ENCODE results near the gene DST. TPM values are rescaled to one million over a fixed set of nuclear protein-coding genes. Genes with fewer than 3 reads are reported as not detected.

DST gene
- polyA plus RNA-seq, 1 donor from 2014 or later = not detected

DNA sequence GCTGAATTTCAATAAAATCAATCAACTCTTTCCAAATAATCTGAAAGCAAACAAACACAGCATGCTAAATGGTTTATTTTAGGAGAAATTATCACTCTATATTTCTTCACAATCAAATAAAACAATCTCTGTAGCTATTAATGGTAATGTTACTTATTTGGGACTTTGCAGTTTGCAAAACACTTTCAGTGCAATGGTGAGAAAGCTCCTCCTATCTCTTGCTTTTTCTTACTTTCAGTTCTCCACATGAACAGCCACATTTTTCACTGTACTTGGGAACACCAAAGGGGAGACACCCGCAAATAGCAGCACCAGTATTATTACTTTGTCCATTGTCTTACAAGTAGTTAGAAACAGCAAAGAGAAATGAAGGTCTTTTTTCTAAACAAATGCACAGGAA, 92.4 kb downstream of the DST start:
- Mint-ChIP-seq H3K4me3 (no peak overlapping the region), H3K4me1 (peaks cover 0 to 2% (median 0%) of the 10 kb centered on the region in 3 donors), H3K36me3 (no peaks in the 10 kb centered on the region), H3K27ac (no peak overlapping the region), H3K9me3 (no peaks in the 10 kb centered on the region), H3K27me3 (no peaks in the 10 kb centered on the region)

DNA sequence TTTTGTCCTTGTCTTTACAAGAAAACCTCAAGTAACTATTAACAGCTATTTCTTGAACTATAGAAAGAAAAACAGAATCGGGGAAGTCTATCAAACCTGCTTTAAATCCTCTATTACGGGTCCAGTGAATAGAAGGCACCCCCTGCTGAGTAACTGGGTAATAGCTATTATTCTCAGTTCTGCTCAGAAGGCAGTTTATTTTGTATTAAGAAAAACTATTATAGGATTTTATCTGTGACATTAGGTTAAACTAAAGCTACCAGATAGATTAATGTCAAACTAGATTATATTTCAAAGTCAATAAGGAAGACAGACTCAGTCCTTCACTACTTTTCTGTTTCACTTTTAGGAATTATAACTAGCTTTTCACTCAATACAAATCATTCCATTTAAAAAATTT, 93.7 kb downstream of the DST start:
- no peaks in the 10 kb centered on the region for H3K27me3 Mint-ChIP-seq
- no peak overlapping the region for H3K27ac Mint-ChIP-seq
- no peaks in the 10 kb centered on the region for H3K9me3 Mint-ChIP-seq
- H3K36me3 Mint-ChIP-seq = no peaks in the 10 kb centered on the region
- peaks cover 0 to 2% (median 0%) of the 10 kb centered on the region in 3 donors for H3K4me1 Mint-ChIP-seq
- H3K4me3 Mint-ChIP-seq = no peak overlapping the region

DNA sequence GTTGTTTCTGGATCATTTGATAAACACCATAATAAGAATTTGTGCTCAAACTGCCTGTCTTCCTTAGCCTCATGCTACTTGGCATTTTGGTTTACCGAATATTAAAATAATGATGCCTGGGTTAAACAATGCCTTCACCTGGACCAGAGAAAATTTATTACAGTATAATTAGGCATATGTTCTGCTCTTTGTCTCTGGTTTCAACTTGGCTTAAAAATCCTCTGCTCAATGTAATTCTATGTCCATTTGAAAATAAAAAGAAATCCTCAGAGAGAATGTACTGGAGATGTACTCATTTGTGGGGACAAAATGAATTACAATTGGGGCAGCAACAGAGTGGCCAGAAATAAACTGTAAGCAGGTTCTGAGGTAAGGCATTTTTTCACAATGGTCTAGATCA, 95.0 kb downstream of the DST start:
- peaks cover 0 to 2% (median 0%) of the 10 kb centered on the region in 3 donors for H3K4me1 Mint-ChIP-seq
- no peak overlapping the region for H3K4me3 Mint-ChIP-seq
- no peaks in the 10 kb centered on the region for H3K9me3 Mint-ChIP-seq
- no peaks in the 10 kb centered on the region for H3K27me3 Mint-ChIP-seq
- H3K36me3 Mint-ChIP-seq = no peaks in the 10 kb centered on the region
- H3K27ac Mint-ChIP-seq = no peak overlapping the region

DNA sequence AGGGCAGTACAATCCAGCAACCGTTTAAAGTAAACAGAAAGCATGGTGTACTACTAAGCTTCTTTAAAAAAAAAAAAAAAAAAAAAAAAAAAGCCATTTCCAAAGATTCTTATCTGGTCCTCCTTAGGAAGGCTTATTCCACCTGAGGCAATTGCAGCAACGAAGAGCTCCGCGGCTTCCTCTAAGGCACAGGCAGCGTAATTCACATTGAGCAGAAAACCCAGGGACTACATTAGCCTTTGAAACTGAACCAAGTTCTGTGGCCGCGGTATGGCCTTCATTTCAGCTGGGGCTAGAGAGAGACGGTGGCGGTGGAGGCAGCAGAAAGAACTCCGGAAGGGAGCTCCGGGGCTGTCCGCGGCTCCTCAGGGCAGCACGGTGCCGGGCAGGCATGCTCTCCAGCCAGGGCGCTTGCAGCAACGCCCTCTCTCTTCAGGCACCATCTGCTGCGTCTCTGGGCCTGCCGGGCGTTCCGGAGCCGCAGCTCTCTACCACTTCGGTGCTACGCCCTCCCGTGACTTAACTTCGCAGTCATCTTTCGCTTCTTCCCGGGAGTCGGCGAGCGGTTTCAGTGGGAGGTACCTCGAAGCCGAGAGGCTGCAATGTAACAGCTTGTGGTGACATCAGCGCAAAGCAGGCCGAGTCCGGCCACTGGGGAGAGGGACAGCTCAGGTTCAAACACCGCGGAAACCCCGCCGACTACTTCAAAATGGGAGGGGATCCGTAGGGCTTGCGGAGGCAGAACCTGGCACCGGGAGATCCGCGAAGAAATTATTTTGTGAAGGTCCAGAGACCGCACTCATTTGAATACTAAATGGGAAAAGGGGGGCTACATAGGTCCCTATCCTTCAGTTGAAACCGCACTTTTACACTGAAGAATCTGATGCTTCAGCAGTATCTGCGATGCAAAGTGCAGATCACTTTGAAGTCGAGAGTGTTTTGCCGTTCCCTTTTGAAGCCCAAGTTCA, 100.0 kb downstream of the DST start:
- Mint-ChIP-seq H3K9me3 (no peaks in the 10 kb centered on the region), H3K4me3 (no peak overlapping the region), H3K27ac (no peak overlapping the region), H3K27me3 (no peaks in the 10 kb centered on the region), H3K36me3 (no peaks in the 10 kb centered on the region), H3K4me1 (no peaks in the 10 kb centered on the region)

DNA sequence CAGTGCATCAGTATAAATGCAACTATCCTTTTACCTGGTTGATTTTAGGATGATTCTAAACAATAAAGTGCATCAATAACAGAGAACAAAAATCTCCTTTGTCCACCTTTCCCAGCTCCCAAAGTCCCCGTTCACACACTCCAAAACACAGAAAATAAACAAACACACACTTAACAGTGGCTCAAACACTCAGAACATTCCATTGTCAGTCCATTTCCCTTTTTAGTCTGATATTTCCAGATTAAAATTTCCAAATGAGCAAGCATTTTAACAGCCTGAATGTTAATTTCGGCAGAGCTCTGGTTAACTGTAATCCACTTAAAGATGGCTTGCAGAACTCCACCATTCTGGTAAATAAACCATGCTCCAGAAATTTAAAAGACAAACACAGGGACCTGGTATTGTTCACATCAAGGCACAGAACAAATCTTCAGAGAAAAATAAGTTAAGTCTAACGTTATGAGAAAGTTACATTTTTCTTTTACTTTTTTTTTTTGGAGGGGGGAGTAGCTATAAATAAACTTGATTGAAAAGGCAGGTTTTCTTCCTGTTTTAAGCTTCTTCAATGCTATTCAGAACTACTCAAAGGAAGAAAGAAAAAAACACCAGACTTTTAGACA, 100.8 kb downstream of the DST start:
- no peaks in the 10 kb centered on the region for H3K4me1 Mint-ChIP-seq
- H3K27me3 Mint-ChIP-seq = no peaks in the 10 kb centered on the region
- H3K27ac Mint-ChIP-seq = no peak overlapping the region
- H3K9me3 Mint-ChIP-seq = no peaks in the 10 kb centered on the region
- H3K4me3 Mint-ChIP-seq = no peak overlapping the region
- H3K36me3 Mint-ChIP-seq = no peaks in the 10 kb centered on the region

DNA sequence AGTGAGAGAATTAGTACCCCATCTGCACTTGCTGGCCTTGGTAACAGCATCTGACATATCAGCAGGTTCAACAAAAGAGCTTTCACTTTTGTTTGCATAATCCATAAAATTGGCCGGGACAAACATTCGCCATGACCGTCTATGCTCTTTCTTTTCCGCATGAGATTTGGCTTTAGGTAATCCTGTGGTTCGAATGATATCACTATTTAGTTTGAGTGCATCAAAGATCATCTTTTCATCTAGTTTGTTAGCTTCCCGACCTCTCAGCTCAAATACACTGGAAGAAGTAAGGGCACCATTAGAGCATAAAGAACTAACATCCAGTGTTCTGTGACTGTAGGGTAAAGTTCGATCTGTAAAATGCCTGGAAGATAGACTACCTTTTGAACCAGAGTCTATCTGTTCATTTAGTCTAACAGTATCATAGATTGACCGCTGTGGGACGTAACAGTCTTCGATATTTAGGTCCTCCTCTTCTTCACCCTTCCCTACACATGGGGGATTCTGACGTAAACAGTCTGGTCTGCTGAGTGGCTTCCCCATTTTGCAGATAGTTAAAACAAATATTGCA, 101.6 kb downstream of the DST start:
- Mint-ChIP-seq H3K27ac (no peak overlapping the region), H3K36me3 (no peaks in the 10 kb centered on the region), H3K27me3 (no peaks in the 10 kb centered on the region), H3K4me3 (no peak overlapping the region), H3K4me1 (no peaks in the 10 kb centered on the region), H3K9me3 (no peaks in the 10 kb centered on the region)

DNA sequence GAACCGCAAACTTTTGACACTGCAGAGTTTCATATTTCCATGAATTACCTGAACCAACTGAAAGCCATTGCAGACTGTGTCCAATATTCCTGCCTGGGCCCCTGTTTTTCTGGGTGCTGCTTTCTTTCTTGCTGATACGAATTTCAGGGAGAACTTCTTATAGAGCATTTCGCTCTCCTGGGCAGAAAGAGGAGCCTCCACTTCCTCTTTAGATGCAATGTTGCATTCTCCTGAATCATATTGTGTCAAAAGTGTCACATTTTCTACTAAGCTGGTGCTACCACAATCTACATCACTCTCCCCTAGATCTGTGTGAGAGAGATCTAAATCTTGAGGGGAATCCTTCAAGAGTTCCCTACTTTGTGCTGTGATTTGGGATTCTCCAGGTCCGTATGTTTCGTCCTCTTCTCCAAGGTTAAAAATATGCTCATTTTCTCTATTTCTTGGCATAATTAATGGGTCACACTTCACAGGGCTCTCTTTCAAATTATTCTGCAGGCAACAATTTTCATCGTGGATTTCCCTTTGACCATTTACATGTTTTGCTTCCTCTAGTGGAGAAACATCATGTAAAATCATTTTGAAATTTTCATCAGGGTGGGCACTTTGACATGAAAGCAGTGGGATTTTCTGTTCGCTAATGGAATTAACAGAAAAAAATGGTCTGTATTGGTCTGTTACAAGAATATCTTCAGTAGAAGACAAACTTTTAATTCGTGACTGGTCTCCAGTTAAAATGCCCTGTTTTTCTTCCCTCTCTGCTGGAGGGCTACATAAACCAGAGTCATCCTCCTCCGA, 102.3 kb downstream of the DST start:
- Mint-ChIP-seq H3K36me3 (no peaks in the 10 kb centered on the region), H3K9me3 (no peaks in the 10 kb centered on the region), H3K27me3 (no peaks in the 10 kb centered on the region), H3K4me1 (no peaks in the 10 kb centered on the region), H3K4me3 (no peak overlapping the region), H3K27ac (no peak overlapping the region)

DNA sequence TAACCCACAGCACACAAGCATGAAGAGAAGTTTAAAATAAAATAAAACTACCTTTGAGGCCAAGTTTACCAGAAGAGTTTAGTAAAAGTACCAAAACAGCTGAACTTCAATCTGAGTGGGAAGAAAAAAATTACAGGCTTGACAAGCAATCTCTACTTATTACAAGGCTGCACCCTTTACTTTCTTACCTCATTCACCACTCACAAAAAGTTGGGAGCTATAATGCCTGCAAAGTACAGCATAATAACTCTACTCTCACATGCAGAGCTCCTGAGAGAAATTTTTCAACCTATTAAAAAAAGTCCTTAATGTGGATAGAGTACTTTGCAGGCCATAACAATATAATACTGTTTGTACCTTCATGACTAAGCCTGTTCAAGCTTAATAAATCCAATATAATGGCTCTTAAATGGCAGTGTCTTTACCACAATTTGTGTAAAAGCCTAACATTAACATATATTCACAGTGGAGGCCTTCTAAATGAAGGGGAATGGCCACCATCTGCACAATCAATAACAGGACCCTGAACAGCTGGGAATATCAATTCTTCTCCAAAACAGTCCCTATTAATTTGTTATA, 103.1 kb downstream of the DST start:
- Mint-ChIP-seq H3K4me1 (no peaks in the 10 kb centered on the region), H3K27ac (no peak overlapping the region), H3K9me3 (no peaks in the 10 kb centered on the region), H3K36me3 (no peaks in the 10 kb centered on the region), H3K4me3 (no peak overlapping the region), H3K27me3 (no peaks in the 10 kb centered on the region)

DNA sequence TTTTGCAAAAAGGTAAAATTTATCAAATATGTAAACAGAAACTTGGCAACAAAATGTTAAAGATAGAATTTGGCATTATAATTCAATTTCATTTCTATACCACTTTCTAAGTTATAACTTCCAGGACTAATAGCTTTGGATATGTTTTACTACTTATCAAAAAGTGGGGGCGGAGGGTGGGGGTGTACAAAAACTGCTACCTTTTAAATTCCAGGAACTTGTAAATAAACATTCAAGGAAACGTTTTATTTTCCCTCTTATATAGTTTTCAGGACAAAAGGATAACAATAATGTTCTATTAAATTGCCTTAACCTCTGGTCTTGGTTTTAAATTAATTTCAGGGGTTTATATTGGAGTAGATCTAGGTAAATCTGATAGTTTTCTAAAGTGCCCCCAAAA, 103.8 kb downstream of the DST start:
- no peaks in the 10 kb centered on the region for H3K27me3 Mint-ChIP-seq
- H3K4me1 Mint-ChIP-seq = no peaks in the 10 kb centered on the region
- no peak overlapping the region for H3K4me3 Mint-ChIP-seq

DNA sequence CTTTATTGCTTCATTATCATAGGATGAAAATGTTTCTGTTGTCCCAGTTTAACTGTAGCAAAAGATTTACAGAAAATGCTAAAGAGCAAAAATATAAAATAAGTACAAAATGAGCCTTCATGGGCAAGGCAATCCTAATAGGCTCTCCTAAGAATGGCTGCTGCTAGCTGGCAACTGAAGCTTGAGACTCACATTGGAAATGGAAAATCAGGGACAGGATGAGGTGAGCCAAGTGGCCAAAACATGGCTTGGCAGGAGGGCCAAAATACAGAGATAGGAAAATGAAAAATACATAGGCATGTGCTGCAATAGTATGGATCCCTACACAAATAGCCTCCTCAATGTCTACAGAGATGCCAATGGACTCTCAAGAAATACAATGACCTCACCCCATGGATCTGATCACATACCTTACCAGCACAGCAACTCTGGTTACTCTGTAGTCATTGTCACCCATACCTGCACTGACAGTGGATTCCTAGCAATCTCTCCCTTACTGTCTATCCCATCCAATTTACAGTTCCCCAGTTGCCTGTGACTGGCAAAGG, 105.4 kb downstream of the DST start:
- no peak overlapping the region for H3K4me3 Mint-ChIP-seq
- H3K36me3 Mint-ChIP-seq = no peaks in the 10 kb centered on the region
- H3K4me1 Mint-ChIP-seq = no peaks in the 10 kb centered on the region
- H3K9me3 Mint-ChIP-seq = no peaks in the 10 kb centered on the region
- H3K27ac Mint-ChIP-seq = no peak overlapping the region
- H3K27me3 Mint-ChIP-seq = no peaks in the 10 kb centered on the region

More for the DNA sequence above, 103.8 kb downstream of the DST start:
- no peaks in the 10 kb centered on the region for H3K36me3 Mint-ChIP-seq
- no peak overlapping the region for H3K27ac Mint-ChIP-seq
- no peaks in the 10 kb centered on the region for H3K9me3 Mint-ChIP-seq

DNA sequence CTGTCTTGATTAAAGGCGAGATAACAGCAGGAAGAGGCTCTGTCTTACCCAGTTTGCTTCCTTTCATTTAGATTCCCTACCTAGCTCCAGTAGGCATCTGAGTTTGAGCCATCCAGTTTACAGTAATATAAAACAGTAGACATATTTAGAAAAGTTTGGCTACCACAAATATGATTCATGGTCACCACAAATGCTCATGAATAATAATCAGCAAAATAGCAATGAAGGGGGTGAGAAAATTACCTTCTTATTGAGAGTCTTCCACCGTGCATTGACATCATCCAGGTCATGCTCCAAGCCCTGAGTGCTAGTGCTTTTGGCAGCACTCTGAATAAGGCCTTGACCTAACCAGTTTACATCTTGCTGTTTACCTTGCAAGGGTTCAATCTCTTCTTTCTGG, 106.2 kb downstream of the DST start:
- no peaks in the 10 kb centered on the region for H3K4me1 Mint-ChIP-seq
- no peak overlapping the region for H3K4me3 Mint-ChIP-seq
- H3K9me3 Mint-ChIP-seq = no peaks in the 10 kb centered on the region

DNA sequence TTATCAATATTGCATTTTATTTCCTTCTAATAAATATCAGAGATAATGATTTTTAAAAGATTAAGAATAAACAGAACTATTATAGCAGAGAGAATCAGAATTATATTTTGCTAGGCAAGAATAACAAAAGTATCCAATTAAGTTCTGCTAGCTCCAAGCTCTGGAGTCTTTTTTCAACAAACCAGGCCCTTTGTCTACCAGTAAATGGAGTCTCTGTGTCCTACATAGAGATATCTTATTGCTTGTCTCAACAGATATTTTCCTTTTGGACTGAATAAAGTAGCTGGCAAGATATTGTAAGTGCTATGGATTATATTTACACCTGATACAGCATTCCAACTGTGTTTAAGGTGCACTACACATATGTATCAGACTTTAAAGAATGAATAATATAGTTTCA, 107.1 kb downstream of the DST start:
- Mint-ChIP-seq H3K4me3 (no peak overlapping the region), H3K9me3 (no peaks in the 10 kb centered on the region), H3K27me3 (no peaks in the 10 kb centered on the region), H3K36me3 (no peaks in the 10 kb centered on the region), H3K27ac (peak overlapping the region in 1 of 3 donors; percentile 34), H3K4me1 (no peaks in the 10 kb centered on the region)

More for the DNA sequence above, 106.2 kb downstream of the DST start:
- no peaks in the 10 kb centered on the region for H3K36me3 Mint-ChIP-seq
- no peaks in the 10 kb centered on the region for H3K27me3 Mint-ChIP-seq
- no peak overlapping the region for H3K27ac Mint-ChIP-seq

DNA sequence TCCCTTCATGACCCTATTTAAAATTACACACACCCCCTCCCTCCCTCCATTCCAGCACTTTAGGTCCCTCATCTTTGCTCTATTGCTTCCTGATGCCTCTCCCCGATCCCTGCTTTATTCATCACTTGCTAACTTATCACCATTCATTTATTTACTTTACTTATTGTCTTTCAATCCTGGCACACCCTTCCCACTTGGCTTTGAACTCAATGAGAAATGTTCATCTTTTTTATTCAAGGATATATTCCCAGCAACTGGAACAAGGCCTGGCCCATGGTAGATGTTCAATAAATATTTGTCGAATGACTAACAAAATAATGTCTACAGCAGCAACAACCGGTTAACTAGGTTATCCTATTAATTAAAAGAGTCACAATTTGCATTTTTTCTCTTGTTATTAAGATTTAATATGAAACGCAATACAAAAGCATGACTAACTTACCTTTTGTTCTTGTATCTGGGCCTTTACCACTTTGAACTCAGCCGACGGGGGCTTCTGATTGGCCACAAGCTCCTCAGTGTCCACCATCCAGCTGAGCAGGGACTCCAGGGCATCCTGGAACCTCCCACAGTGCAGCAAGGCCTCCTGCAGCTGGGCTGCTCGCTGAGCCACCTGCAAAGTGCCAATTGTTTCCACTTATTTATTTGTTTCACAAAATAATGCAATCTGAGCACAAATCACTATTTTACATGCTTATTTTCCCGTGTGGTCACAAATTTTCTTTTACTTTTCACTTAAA, 107.8 kb downstream of the DST start:
- H3K36me3 Mint-ChIP-seq = no peaks in the 10 kb centered on the region
- H3K4me3 Mint-ChIP-seq = no peak overlapping the region
- H3K27ac Mint-ChIP-seq = no peak overlapping the region
- H3K9me3 Mint-ChIP-seq = no peaks in the 10 kb centered on the region
- no peaks in the 10 kb centered on the region for H3K4me1 Mint-ChIP-seq
- H3K27me3 Mint-ChIP-seq = no peaks in the 10 kb centered on the region
